ENCODE results near the gene FXYD4.
A peak's percentile ranks its signal among the peaks of the same experiment; 100 is the strongest.

The FXYD4 gene

GRCh38 chr10:43347997-43348396, 23.4 kb upstream of the FXYD4 start:
- DNase-seq, result no peak

- DNase-seq, result peak; percentile 73
These were observed 22.7 kb upstream of the FXYD4 start for GRCh38 chr10:43348511-43349312.

GRCh38 chr10:43350156-43350555, 21.3 kb upstream of the FXYD4 start:
- DNase-seq, result no peak

- no peak for DNase-seq
These were observed 20.8 kb upstream of the FXYD4 start for GRCh38 chr10:43350686-43351085.

- DNase-seq, result no peak
These were observed 20.1 kb upstream of the FXYD4 start for GRCh38 chr10:43351301-43351700.

GRCh38 chr10:43352951-43353350, 18.5 kb upstream of the FXYD4 start:
- DNase-seq, result no peak

GRCh38 chr10:43353495-43354329, 17.7 kb upstream of the FXYD4 start:
- DNase-seq, result no peak

- DNase-seq, result no peak
These were observed 17.2 kb upstream of the FXYD4 start for GRCh38 chr10:43354330-43354635.

GRCh38 chr10:43354879-43355380, 16.5 kb upstream of the FXYD4 start:
- no peak for DNase-seq

- peak; percentile 14 for DNase-seq
These were observed 15.6 kb upstream of the FXYD4 start for GRCh38 chr10:43355749-43356371.

- DNase-seq, result no peak
These were observed 11.3 kb upstream of the FXYD4 start for GRCh38 chr10:43360086-43360485.

- no peak for DNase-seq
These were observed 9.8 kb upstream of the FXYD4 start for GRCh38 chr10:43361547-43362190.

GRCh38 chr10:43362191-43362839, 9.1 kb upstream of the FXYD4 start:
- peak; percentile 93 for DNase-seq

GRCh38 chr10:43365001-43365400, 6.4 kb upstream of the FXYD4 start:
- DNase-seq, result no peak

GRCh38 chr10:43369921-43370320, 1.5 kb upstream of the FXYD4 start:
- DNase-seq, result no peak

GRCh38 chr10:43370671-43371215, 693 bp upstream of the FXYD4 start:
- DNase-seq, result no peak

GRCh38 chr10:43372765-43373361, 1.4 kb downstream of the FXYD4 start:
- DNase-seq, result no peak

- DNase-seq, result no peak
These were observed 2.0 kb downstream of the FXYD4 start for GRCh38 chr10:43373461-43373860.

GRCh38 chr10:43374194-43374593, 2.8 kb downstream of the FXYD4 start:
- no peak for DNase-seq

- no peak for DNase-seq
These were observed 4.1 kb downstream of the FXYD4 start for GRCh38 chr10:43375401-43376020.

- DNase-seq, result no peak
These were observed 4.7 kb downstream of the FXYD4 start for GRCh38 chr10:43376046-43376635.

Data from fibroblast of upper back skin (primary cell).